GM03348 (cell line): ENCODE data around the gene RYK.
"Not testable (repeated sequence)": the region's sequence is repeated elsewhere in the genome, so short reads cannot be mapped to it uniquely, and the experiment has no call there.

Source experiments
- DNase-seq: peaks from one replicate; pipeline ENCODE4 v3.0.0; 2012; ENCODE audit warnings: low spot score

The RYK gene

GRCh38 chr3:134216191-134216764 is 34.4 kb downstream of the RYK start:
- no peak for DNase-seq

GRCh38 chr3:134214239-134214638 is 36.4 kb downstream of the RYK start:
- DNase-seq, result no peak

GRCh38 chr3:134212967-134213665 is 37.5 kb downstream of the RYK start:
- peak; percentile 81 for DNase-seq

- peak; percentile 37 for DNase-seq
These were observed 38.9 kb downstream of the RYK start for GRCh38 chr3:134211797-134212196.

GRCh38 chr3:134205451-134205850 is 45.2 kb downstream of the RYK start:
- DNase-seq, result no peak

- DNase-seq, result peak; percentile 70
These were observed 49.2 kb downstream of the RYK start for GRCh38 chr3:134201201-134202130.

GRCh38 chr3:134199880-134200279 is 50.8 kb downstream of the RYK start:
- not testable (repeated sequence) for DNase-seq

GRCh38 chr3:134199240-134199639 is 51.4 kb downstream of the RYK start:
- no peak for DNase-seq

- DNase-seq, result no peak
These were observed 52.2 kb downstream of the RYK start for GRCh38 chr3:134198414-134198813.

GRCh38 chr3:134197681-134198261 is 52.9 kb downstream of the RYK start:
- DNase-seq, result peak; percentile 82

GRCh38 chr3:134194247-134194646 is 56.4 kb downstream of the RYK start:
- no peak for DNase-seq

GRCh38 chr3:134190250-134190649 is 60.4 kb downstream of the RYK start:
- no peak for DNase-seq

- DNase-seq, result no peak
These were observed 60.8 kb downstream of the RYK start for GRCh38 chr3:134189849-134190248.

GRCh38 chr3:134186391-134186790 is 64.3 kb downstream of the RYK start:
- no peak for DNase-seq

GRCh38 chr3:134180761-134181160 is 69.9 kb downstream of the RYK start:
- no peak for DNase-seq

- DNase-seq, result no peak
These were observed 71.2 kb downstream of the RYK start for GRCh38 chr3:134179508-134179907.

GRCh38 chr3:134163096-134163495 is 87.6 kb downstream of the RYK start:
- DNase-seq, result no peak

- DNase-seq, result no peak
These were observed 88.6 kb downstream of the RYK start for GRCh38 chr3:134161898-134162615.

GRCh38 chr3:134155446-134155845 is 95.2 kb downstream of the RYK start:
- no peak for DNase-seq

- DNase-seq, result no peak
These were observed 96.9 kb downstream of the RYK start for GRCh38 chr3:134153761-134154160.

- no peak for DNase-seq
These were observed 100.2 kb downstream of the RYK start for GRCh38 chr3:134150476-134150875.

GRCh38 chr3:134149286-134149685 is 101.4 kb downstream of the RYK start:
- peak; percentile 18 for DNase-seq
